Breast epithelium (tissue), 3 donors: Measurements from ENCODE around the gene MMP25.

Source experiments
- POLR2A ChIP-seq: fragments of 450-650 bp; IDR thresholded peaks from one replicate; pipeline ENCODE4 v1.6.1; 2016; ENCODE audit warnings: antibody characterized with exemption, mild to moderate bottlenecking, moderate library complexity
- POLR2AphosphoS5 ChIP-seq, 3 donors: sonication (generic); formaldehyde crosslinking; IDR thresholded peaks; one replicate each; pipeline ENCODE4 v1.6.1; 2017; ENCODE audit warnings: antibody characterized with exemption in 3 of 3
- TF ChIP-seq, protein P1 (sequence below), 3 donors: fragments of 450-650 bp; IDR thresholded peaks; one replicate each; pipeline ENCODE4 v1.5.1; 2016 to 2017; ENCODE audit warnings: antibody characterized with exemption in 3 of 3, mild to moderate bottlenecking in 3 of 3, moderate library complexity in 3 of 3

GRCh38 chr16:3019594-3020246 lies 26.6 kb upstream of the MMP25 start:
- TF ChIP-seq, protein P1, sequence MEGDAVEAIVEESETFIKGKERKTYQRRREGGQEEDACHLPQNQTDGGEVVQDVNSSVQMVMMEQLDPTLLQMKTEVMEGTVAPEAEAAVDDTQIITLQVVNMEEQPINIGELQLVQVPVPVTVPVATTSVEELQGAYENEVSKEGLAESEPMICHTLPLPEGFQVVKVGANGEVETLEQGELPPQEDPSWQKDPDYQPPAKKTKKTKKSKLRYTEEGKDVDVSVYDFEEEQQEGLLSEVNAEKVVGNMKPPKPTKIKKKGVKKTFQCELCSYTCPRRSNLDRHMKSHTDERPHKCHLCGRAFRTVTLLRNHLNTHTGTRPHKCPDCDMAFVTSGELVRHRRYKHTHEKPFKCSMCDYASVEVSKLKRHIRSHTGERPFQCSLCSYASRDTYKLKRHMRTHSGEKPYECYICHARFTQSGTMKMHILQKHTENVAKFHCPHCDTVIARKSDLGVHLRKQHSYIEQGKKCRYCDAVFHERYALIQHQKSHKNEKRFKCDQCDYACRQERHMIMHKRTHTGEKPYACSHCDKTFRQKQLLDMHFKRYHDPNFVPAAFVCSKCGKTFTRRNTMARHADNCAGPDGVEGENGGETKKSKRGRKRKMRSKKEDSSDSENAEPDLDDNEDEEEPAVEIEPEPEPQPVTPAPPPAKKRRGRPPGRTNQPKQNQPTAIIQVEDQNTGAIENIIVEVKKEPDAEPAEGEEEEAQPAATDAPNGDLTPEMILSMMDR (IDR thresholded peaks at IDR 0.05): no peak
- no peak for TF ChIP-seq POLR2AphosphoS5 (IDR thresholded peaks at IDR 0.05)
- TF ChIP-seq POLR2A: no peak
